ENCODE results near the gene ANAPC5.

ANAPC5 gene

DNA sequence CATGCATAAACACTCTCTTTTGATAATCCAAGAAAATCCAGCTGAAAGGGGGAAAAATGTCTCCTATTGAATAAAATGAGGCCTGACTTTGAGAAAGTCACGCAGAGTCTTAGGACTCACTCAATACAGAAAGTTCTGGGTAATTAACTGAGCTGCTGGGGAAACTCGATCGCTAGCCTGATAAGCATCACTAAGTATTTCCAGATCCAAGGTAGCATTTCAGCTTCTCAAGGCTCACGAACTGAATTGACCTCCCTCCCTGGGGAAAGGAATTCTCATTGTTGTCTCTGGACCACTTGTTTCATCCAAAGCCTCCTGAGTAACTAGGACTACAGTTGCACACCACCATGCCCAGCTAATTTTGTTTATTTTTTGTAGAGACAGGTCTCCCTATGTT, 13.8 kb upstream of the ANAPC5 start:
- DNase-seq (ENCODE audit: low read depth in 1 of 2, low spot score in 1 of 2), result no peak

- DNase-seq (ENCODE audit: low read depth in 1 of 2, low spot score in 1 of 2), result no peak
Measured at GRCh38 chr12:121365416-121366062, 13.3 kb upstream of the ANAPC5 start.

GRCh38 chr12:121364683-121365121, 12.5 kb upstream of the ANAPC5 start:
- no peak for DNase-seq (ENCODE audit: low read depth in 1 of 2, low spot score in 1 of 2)

- DNase-seq (ENCODE audit: low read depth in 1 of 2, low spot score in 1 of 2), result no peak
Measured at GRCh38 chr12:121358073-121358472, 5.9 kb upstream of the ANAPC5 start.

GRCh38 chr12:121357331-121357730, 5.1 kb upstream of the ANAPC5 start:
- DNase-seq (ENCODE audit: low read depth in 1 of 2, low spot score in 1 of 2), result no peak

DNA sequence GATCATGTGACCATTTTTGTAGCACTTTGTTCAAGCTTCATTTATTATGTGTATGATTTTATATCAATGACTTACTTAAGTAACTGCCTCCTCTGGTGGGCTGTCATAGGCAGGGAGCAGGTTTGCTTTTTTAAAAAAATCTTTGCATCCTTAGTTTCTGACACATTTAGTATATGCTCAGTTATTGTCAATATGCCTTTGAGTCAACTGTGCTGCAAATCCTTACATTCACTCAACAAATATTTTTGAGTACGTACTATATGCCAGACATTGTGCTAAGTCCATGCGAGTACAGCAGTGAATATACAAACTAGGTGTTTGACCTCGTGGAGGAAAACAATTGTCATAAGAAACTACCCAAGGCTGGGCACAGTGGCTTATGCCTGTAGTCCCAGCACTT, 4.4 kb upstream of the ANAPC5 start:
- no peak for DNase-seq (ENCODE audit: low read depth in 1 of 2, low spot score in 1 of 2)

GRCh38 chr12:121355818-121356217, 3.6 kb upstream of the ANAPC5 start:
- no peak for DNase-seq (ENCODE audit: low read depth in 1 of 2, low spot score in 1 of 2)

- DNase-seq (ENCODE audit: low read depth in 1 of 2, low spot score in 1 of 2), result no peak
Measured at GRCh38 chr12:121352682-121353018, 439 bp upstream of the ANAPC5 start.

DNA sequence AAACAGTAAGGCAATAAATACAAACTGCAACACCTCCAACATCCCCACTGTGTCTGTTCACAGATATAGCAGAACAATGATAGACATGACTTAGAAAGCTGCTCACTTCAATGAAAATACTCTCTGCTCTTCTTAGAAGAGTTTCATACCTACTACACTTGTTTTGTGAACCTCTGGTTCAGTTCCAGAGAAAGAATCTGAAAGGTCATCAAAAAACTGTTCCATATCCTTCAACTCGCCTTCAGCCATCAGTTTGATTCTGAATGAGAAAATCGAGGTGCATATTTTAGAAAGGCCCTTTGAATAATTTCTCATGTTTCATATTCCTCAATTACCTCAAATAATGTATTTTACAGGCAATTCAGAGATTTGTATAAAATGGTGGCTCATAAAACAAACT, 5.5 kb downstream of the ANAPC5 start:
- DNase-seq (ENCODE audit: low read depth in 1 of 2, low spot score in 1 of 2), result no peak

GRCh38 chr12:121345151-121345815, 6.9 kb downstream of the ANAPC5 start:
- DNase-seq (ENCODE audit: low read depth in 1 of 2, low spot score in 1 of 2), result no peak

GRCh38 chr12:121344506-121344905, 7.7 kb downstream of the ANAPC5 start:
- no peak for DNase-seq (ENCODE audit: low read depth in 1 of 2, low spot score in 1 of 2)

GRCh38 chr12:121337416-121337815, 14.8 kb downstream of the ANAPC5 start:
- DNase-seq (ENCODE audit: low read depth in 1 of 2, low spot score in 1 of 2), result no peak

GRCh38 chr12:121334513-121335343, 17.5 kb downstream of the ANAPC5 start:
- no peak for DNase-seq (ENCODE audit: low read depth in 1 of 2, low spot score in 1 of 2)

DNA sequence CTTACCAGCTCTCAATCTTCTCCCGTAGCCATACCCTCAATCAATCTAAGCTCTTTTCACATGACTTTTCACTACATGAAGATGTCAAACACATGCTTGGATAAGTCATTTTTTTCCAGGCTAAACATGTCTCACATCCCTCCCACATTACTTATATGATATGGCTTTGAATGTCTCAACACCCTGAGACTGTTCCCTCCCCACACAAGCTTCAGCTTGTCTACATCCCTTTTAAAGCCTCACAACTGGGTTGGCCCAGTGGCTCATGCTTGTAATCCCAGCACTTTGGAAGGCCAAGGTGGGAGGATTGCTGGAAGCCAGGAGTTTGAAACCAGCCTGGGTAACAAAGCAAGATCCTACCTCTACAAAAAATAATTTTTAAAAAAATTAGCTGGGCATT, 18.5 kb downstream of the ANAPC5 start:
- no peak for DNase-seq (ENCODE audit: low read depth in 1 of 2, low spot score in 1 of 2)

- DNase-seq (ENCODE audit: low read depth in 1 of 2, low spot score in 1 of 2), result no peak
Measured at GRCh38 chr12:121331248-121331647, 21.0 kb downstream of the ANAPC5 start.

- no peak for DNase-seq (ENCODE audit: low read depth in 1 of 2, low spot score in 1 of 2)
Measured at GRCh38 chr12:121330692-121331091, 21.5 kb downstream of the ANAPC5 start.

DNA sequence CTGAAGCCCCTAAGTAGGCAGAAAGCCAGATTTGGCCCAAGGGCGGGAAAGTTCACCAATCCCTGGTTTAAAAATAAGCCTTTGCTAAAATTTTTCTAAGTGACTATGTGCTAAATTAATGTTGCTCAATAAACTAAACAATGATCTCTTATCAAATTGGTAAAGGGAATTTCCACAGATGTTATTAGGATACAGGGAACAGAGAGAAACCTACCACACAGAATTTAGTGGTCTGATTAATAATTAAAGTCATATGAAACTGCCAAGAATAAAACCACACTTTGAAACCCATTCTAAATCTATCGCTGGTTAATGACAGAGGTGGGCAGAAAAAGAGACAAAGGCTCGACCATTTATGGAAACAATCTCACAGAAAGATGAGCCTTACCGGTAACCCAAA, 22.0 kb downstream of the ANAPC5 start:
- DNase-seq (ENCODE audit: low read depth in 1 of 2, low spot score in 1 of 2), result no peak

GRCh38 chr12:121328620-121329019, 23.6 kb downstream of the ANAPC5 start:
- DNase-seq (ENCODE audit: low read depth in 1 of 2, low spot score in 1 of 2), result no peak

- DNase-seq (ENCODE audit: low read depth in 1 of 2, low spot score in 1 of 2), result no peak
Measured at GRCh38 chr12:121326996-121327674, 25.1 kb downstream of the ANAPC5 start.

DNA sequence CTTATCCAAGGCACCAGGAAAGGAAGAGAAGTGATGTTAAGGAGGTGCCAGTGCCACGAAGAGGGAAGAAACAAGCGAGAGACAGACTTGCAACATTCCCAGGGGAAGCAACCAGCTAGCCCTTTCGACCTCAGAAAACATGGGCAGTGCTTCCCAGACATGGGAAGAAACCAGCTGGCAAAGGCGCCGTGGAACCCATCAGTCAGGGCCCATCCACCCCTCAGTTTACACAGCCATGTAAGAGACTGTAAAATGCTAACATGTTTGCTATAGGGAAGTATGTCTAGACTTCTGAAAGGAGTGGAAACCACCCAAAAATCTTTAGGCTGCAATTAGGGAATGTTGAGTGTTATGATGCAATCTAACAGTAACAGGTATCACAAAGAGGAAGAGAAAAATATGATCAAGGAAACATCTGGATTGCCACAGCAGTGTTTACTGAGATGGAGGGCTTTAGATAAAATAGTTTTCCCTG, 26.3 kb downstream of the ANAPC5 start:
- no peak for DNase-seq (ENCODE audit: low read depth in 1 of 2, low spot score in 1 of 2)

DNA sequence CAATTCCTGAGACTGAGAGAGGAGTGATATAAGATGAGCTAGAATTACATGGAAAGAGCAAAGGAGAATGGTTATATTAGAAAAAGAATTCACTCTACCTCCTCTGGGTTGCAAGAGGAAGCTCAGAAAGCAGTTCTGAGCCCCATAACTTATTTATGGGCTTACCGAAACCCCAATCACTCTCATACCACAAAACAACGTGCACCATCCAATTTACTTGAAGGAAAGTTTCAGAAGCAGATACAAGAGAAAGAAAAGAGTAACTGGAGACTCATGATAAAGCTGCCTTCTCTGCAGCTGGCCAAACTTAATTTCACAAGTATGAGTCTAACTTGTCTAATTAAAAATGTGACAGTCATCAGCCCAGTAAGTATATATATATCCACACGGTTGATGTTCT, 28.3 kb downstream of the ANAPC5 start:
- no peak for DNase-seq (ENCODE audit: low read depth in 1 of 2, low spot score in 1 of 2)

DNA sequence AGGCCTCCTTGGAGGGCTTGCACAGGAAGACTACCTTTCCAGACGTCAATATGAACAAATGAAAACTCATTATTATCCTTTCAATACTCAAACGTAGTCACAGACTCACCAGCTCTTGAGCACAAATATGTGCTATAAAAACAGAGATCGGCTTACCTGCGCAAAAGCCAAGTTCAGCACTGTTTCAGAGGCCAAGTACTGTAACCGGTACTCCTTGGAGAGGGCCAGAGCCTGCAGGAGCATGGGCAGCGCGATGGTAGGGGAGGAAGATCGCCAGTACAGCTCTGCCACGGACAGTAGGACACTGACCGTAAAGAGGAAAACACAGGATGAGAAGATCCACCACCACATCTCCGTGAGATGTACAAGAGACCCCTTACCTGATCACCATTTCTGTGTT, 34.1 kb downstream of the ANAPC5 start:
- no peak for DNase-seq (ENCODE audit: low read depth in 1 of 2, low spot score in 1 of 2)

All from activated T-helper 1 cell treated with anti-CD3 and anti-CD28 coated beads, Interleukin-2, amount 50 U/mL, for 16 hours (primary cell).